Epithelial cell of prostate (primary cell): ENCODE data around the gene ZBTB46.
"Not testable (repeated sequence)": the region's sequence is repeated elsewhere in the genome, so short reads cannot be mapped to it uniquely, and the experiment has no call there.

ENCODE experiments used
- DNase-seq: peaks from one replicate; pipeline ENCODE4 v3.0.0-alpha.2; 2011; ENCODE audit warnings: low read depth, low spot score
- H3K27ac ChIP-seq: fragments of 450-650 bp; 2 replicates; pipeline ENCODE4 v1.5.1; 2017; ENCODE audit warnings: mild to moderate bottlenecking

Gene ZBTB46, protein sequence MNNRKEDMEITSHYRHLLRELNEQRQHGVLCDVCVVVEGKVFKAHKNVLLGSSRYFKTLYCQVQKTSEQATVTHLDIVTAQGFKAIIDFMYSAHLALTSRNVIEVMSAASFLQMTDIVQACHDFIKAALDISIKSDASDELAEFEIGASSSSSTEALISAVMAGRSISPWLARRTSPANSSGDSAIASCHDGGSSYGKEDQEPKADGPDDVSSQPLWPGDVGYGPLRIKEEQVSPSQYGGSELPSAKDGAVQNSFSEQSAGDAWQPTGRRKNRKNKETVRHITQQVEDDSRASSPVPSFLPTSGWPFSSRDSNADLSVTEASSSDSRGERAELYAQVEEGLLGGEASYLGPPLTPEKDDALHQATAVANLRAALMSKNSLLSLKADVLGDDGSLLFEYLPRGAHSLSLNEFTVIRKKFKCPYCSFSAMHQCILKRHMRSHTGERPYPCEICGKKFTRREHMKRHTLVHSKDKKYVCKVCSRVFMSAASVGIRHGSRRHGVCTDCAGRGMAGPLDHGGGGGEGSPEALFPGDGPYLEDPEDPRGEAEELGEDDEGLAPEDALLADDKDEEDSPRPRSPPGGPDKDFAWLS

GRCh38 chr20:63830841-63831588 lies at the start of gene ZBTB46:
Gene ZBTB46, minus strand, starts transcription at chr20:63831264. Its CDS starts 40,507 bp downstream, at chr20:63790757.
- no peak for DNase-seq
- no peak within 1 kb of the TSS for H3K27ac ChIP-seq

DNA sequence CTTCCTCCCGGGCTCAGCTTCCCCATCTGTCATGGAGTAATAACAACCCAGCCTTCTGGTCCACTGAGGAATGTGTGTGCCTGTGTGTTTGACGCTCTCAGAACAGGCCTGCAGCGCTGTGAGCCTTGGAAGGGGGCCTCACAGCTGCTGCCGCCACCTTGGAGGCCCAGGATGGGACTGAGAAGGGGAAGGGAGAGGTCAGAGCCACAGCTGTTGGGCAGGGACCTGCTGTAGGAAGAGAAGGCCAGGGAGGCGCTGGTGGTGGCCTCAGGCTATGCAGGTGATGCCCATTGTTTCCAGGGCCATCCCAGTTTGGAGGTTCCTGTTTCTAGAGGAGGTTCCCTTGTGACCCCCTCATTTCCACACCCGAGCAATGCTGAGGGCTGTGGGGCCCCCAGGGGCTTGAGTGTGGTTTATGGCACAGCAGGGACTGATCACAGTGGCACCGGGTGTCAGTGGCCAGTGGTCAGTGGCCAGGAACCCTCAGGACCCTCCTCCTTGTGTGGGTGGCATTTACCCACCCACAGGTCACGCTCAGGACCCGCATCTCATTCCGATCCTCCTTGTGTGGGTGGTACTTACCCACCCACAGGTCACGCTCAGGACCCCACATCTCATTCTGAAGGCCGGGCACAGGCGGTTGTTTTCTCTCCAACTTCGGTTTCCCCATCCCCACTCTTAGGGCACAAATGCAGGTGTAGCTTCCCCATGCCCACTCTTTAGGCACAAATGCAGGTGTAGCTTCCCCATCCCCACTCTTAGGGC lies 48.0 kb upstream of the ZBTB46 start:
- no peak for DNase-seq
- no peak overlapping the region for H3K27ac ChIP-seq

- DNase-seq, result no peak
- H3K27ac ChIP-seq, result no peak overlapping the region
These were observed 46.8 kb upstream of the ZBTB46 start for GRCh38 chr20:63877755-63878470.

- DNase-seq, result no peak
- no peak overlapping the region for H3K27ac ChIP-seq
These were observed 45.5 kb upstream of the ZBTB46 start for GRCh38 chr20:63876489-63877036.

DNA sequence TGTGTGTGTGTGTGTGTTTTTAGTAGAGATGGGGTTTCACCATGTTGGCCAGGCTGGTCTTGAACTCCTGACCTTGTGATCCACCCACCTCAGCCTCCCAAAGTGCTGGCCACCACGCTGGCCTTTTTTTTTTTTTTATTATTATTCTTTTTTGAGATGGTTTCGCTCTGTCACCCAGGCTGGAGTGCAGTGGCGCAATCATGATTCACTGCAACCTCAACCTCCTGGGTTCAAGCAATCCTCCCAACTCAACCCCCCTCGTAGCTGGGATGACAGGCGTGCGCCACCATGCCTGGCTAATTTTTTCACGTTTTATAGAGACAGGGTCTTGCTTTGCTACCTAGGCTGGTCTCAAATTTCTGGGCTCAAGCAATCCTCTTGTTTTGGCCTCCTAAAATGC lies 43.2 kb upstream of the ZBTB46 start:
- peak overlapping the region; percentile 95 for H3K27ac ChIP-seq
- DNase-seq, result not testable (repeated sequence)

DNA sequence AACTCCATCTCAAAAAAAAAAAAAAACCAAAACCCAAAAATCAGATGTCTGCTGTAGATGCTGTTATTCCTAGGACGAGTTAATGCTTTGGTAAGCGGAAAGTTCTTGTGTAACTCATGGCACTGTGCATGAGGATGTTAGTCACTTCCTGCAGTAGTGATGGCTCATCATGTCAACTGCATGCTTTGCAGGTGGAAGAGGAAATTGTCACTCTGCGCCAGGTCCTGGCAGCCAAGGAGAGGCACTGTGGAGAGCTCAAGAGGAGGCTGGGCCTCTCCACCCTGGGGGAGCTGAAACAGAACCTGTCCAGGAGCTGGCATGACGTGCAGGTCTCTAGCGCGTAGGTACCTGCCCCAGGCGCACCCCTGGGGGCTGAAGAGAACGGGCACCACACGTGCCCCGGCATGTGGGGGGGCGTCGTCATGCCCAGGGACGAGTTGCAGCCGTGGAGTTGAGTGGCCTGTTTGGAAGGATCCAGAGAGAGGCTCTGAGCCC lies 42.5 kb upstream of the ZBTB46 start:
- peak; percentile 85 for DNase-seq
- H3K27ac ChIP-seq, result peak overlapping the region; percentile 95

DNA sequence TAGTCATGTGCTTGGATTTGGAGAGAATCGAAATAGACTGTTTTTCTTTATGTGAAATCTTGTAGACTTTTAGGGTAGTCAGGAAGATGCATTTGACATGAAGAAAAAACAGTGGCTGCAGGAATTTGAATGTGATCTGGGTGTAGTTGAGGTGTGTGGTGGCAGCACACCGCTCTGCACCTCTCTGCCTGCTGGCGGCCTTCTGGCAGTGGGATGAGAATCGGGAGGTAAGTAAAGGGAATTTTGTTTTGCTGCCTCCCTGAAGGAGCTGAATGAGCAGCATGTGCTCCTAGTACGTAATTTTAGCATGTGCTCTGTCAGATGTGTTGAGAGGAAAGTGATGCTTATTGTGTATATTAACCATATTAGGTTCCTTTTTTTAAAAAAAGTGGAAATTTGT lies 37.2 kb upstream of the ZBTB46 start:
- DNase-seq, result no peak
- no peak overlapping the region for H3K27ac ChIP-seq

- peak overlapping the region; percentile 99 for H3K27ac ChIP-seq
- DNase-seq, result not testable (repeated sequence)
These were observed 36.0 kb upstream of the ZBTB46 start for GRCh38 chr20:63867042-63867441.

DNA sequence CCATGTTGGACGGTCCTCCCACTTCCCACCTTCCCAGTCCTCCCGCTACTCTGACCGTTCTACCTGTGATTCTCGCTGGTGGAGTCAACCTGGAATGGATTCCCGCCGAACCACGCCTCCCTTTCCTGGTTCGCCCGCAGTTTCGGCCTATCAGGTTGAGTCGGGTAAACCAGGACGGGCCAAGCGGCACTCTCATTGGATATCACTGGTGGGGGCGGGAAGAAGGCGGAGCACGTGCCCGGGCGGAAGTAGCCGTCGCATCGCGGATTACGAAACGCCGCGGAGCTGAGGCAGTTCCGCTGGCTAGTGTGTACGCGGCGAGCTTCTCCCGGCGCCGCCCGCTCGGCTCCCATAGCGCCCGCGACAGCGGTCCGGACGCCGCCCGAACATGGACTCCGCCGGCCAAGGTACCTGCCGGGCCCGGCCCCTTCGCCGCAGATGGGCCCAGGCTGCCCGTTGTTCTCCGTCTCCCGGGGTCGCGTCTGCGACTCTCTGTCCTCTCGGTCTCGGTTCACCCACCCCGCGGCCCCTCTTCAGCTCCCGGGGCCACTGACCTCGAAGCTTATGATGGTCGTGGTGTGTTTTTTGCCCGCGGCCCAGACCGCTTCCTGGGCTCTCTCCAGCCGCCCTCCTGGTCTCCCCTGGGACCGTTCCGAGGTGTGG lies 34.0 kb upstream of the ZBTB46 start, which contains the start of gene TPD52L2:
TSS of gene TPD52L2 (plus strand) at position 293 of the 663 bp plus-strand sequence. CDS start at position 389, 96 bp downstream.
- peak; percentile 99 for DNase-seq
- peak within 1 kb of the TSS; percentile 99 for H3K27ac ChIP-seq

- no peak for DNase-seq
- H3K27ac ChIP-seq, result peak overlapping the region; percentile 99
These were observed 33.5 kb upstream of the ZBTB46 start for GRCh38 chr20:63864545-63864977.

GRCh38 chr20:63863798-63864544 lies 32.9 kb upstream of the ZBTB46 start:
- DNase-seq, result peak; percentile 69
- H3K27ac ChIP-seq, result peak overlapping the region; percentile 99

GRCh38 chr20:63863021-63863797 lies 32.1 kb upstream of the ZBTB46 start:
- peak overlapping the region; percentile 99 for H3K27ac ChIP-seq
- DNase-seq, result no peak

GRCh38 chr20:63861981-63862901 lies 31.2 kb upstream of the ZBTB46 start:
- no peak for DNase-seq
- H3K27ac ChIP-seq, result no peak overlapping the region

- DNase-seq, result no peak
- no peak within 1 kb of the TSS for H3K27ac ChIP-seq
These were observed 30.4 kb upstream of the ZBTB46 start, which contains the start of gene ABHD16B for GRCh38 chr20:63861365-63861934. Gene ABHD16B, plus strand, starts transcription at chr20:63861498. Its CDS starts 43 bp downstream, at chr20:63861541.

DNA sequence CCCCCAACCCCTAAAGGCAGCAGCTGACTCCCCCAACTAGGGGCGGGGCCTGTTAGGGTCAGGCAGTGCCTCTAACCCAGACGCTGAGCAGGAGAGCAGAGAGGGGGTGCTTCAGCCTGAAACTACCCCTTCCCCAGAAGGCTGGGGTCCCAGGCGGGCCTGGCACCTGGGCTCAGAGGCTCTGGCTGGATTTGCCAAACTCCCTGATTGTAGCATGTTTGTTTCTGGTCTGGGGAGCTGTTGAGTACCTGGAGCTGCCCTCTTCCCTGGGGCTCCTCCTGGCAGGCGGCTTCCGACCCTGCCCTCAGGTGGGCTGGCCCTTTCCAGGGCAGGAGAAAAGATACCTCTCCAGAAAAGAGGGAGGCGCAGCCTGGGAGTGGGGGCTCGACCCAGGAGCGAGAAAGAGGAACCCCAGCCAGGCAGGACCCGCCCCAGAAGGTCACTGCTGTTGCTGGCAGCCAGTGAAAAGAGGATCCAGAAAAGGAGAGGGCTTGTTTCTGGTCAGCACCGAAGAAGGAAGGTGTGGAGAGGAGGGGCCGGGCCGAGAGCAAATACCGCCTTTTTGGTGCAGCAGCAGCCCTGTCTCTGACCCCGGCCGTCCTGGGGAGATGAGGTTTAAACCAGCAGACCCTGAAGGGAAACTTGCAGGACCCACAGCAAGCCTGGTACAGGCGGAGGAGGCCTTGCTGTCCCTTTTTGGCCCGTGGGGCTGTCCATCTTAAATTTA lies 29.4 kb upstream of the ZBTB46 start:
- no peak for DNase-seq
- H3K27ac ChIP-seq, result no peak overlapping the region
